Stomach (tissue), 9 donors: ENCODE data around the gene PRKN. TPM values are rescaled to one million over a fixed set of nuclear protein-coding genes. Genes with fewer than 3 reads are reported as not detected.

Experiments used
- DNase-seq, 2 donors: peaks; one replicate each; pipeline versions ENCODE4 v3.0.0 to v3.0.0-alpha.2; 2013 to 2019
- H3K27ac ChIP-seq, 5 donors: fragments of 200-600 bp in 4 of 5; sonication (generic) in 4 of 5; one replicate each; pipeline ENCODE4 v1.5.1; 2013 to 2019; ENCODE audit warnings: mild to moderate bottlenecking in 1 of 5, moderate library complexity in 1 of 5
- H3K27me3 ChIP-seq, 3 donors: fragments of 200-600 bp; sonication (generic); one replicate each; pipeline ENCODE4 v1.5.1; 2017 to 2019; ENCODE audit warnings: mixed run types in 1 of 3
- H3K36me3 ChIP-seq, 4 donors: fragments of 200-600 bp; sonication (generic); 1 replicate in 3 of 4; 2 replicates in 1 of 4; pipeline ENCODE4 v1.5.1; 2016 to 2019
- H3K4me1 ChIP-seq, 4 donors: fragments of 200-600 bp; sonication (generic); one replicate each; pipeline ENCODE4 v1.5.1; 2016 to 2019
- H3K4me3 ChIP-seq, 4 donors: fragments of 200-600 bp; sonication (generic) in 3 of 4; one replicate each; pipeline ENCODE4 v1.5.1; 2016 to 2019; ENCODE audit warnings: mild to moderate bottlenecking in 1 of 4
- H3K9me3 ChIP-seq, 4 donors: fragments of 200-600 bp; sonication (generic); one replicate each; pipeline ENCODE4 v1.5.1; 2016 to 2019
- CTCF ChIP-seq, 7 experiments: fragments of 450-650 bp in 4 of 7; fragments of 200-600 bp in 3 of 7; sonication (generic) in 3 of 7; IDR thresholded peaks; one replicate each; pipeline ENCODE4 v1.5.1; 2016 to 2019; ENCODE audit warnings: antibody characterized with exemption in 7 of 7, control low read depth in 2 of 7, mild to moderate bottlenecking in 1 of 7
- EP300 ChIP-seq: sonication (generic); formaldehyde crosslinking; IDR thresholded peaks from one replicate; pipeline ENCODE4 v1.6.1; 2017; ENCODE audit warnings: antibody characterized with exemption
- POLR2A ChIP-seq, 4 donors: fragments of 450-650 bp; IDR thresholded peaks; one replicate each; pipeline ENCODE4 v1.6.1; 2016; ENCODE audit warnings: antibody characterized with exemption in 4 of 4, control low read depth in 2 of 4, mild to moderate bottlenecking in 1 of 4, moderate library complexity in 1 of 4
- POLR2AphosphoS5 ChIP-seq, 3 donors: sonication (generic); formaldehyde crosslinking; IDR thresholded peaks; one replicate each; pipeline ENCODE4 v1.6.1; 2016; ENCODE audit warnings: antibody characterized with exemption in 3 of 3
- WGBS, 5 donors: extraction: QIAGEN DNeasy Blood & Tissue Kit in 3 of 5; methylation state at CpG; one replicate each; pipeline versions ENCODE4 v1.1.5 to v1.1.7; 2013 to 2018; 5-methylcytosine and 5-hydroxymethylcytosine counted together
- intact Hi-C: fragments of 100-400 bp; cut with DNase I; formaldehyde crosslinking; loops from one replicate; pipeline ENCODE4 v1.15.1; 2023; ENCODE audit warnings: low total_unique reads
- polyA plus RNA-seq, 3 donors: library from polyadenylated mRNA; stranded (reverse); fragments of 200-250 nt; gene quantifications; one replicate each; pipeline ENCODE4 v1.2.3, GENCODE V29; 2013
- total RNA-seq, 5 donors: library from RNA; depleted of rRNA; stranded (reverse); fragments of >200 nt; gene quantifications; one replicate each; pipeline versions ENCODE4 v1.1.0 to v1.2.3, GENCODE V29; 2014 to 2016
- donor health status: healthy with polysubstance abuse.
- donor health status: Bipolar disorder and iron deficiency.
- donor health status: healthy.

The PRKN gene
- total and polyA plus RNA-seq, 8 donors = 0.68 to 19.8 (median 9.5) TPM

GRCh38 chr6:162345051-162345511 lies 382.5 kb downstream of the PRKN start:
- Histone ChIP-seq H3K9me3 (no peaks in the 10 kb centered on the region), H3K4me3 (no peak overlapping the region), H3K36me3 (no peaks in the 10 kb centered on the region), H3K4me1 (peaks cover 0 to 41% (median 19%) of the 10 kb centered on the region in 4 donors), H3K27me3 (no peaks in the 10 kb centered on the region), H3K27ac (no peak overlapping the region)
- no peak for TF ChIP-seq CTCF (IDR thresholded peaks at IDR 0.05)
- no peak for TF ChIP-seq POLR2AphosphoS5 (IDR thresholded peaks at IDR 0.05)
- TF ChIP-seq POLR2A (IDR thresholded peaks at IDR 0.05) = no peak
- TF ChIP-seq EP300 = no peak
- intact Hi-C loops = no loop called here
- WGBS, 5 donors = 28 to 59% (median 48%) methylated on average over 4 of the region's 4 CpGs
- DNase-seq = no peak

DNA sequence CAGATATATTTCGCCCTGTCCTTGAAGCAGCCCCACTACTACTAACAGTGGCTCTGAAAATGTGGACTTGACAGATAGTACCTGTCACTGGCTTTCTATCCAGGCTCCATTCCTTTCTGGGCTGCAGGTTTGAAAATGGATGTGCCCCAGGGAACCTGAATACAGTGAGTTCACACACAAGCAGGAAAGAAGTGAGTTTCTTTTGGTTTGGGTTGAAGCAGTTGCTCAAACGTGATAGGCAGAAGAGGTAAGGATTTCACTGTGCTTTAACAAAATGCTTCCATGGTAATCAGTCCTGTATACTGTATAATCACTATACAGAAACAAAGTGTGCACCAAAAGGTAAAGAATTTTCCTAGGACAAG lies 382.9 kb downstream of the PRKN start:
- no peaks in the 10 kb centered on the region for H3K36me3 ChIP-seq
- intact Hi-C loops = no loop called here
- H3K4me1 ChIP-seq = peaks cover 0 to 41% (median 19%) of the 10 kb centered on the region in 4 donors
- no peak for TF ChIP-seq CTCF (IDR thresholded peaks at IDR 0.05)
- no peak for TF ChIP-seq POLR2A (IDR thresholded peaks at IDR 0.05)
- no peak for TF ChIP-seq POLR2AphosphoS5 (IDR thresholded peaks at IDR 0.05)
- no peak for TF ChIP-seq EP300
- DNase-seq = no peak
- H3K27ac ChIP-seq = no peak overlapping the region
- no peaks in the 10 kb centered on the region for H3K27me3 ChIP-seq
- H3K4me3 ChIP-seq = no peak overlapping the region
- WGBS, 5 donors = 56 to 77% (median 66%) methylated on average over 2 of the region's 2 CpGs
- H3K9me3 ChIP-seq = no peaks in the 10 kb centered on the region

DNA sequence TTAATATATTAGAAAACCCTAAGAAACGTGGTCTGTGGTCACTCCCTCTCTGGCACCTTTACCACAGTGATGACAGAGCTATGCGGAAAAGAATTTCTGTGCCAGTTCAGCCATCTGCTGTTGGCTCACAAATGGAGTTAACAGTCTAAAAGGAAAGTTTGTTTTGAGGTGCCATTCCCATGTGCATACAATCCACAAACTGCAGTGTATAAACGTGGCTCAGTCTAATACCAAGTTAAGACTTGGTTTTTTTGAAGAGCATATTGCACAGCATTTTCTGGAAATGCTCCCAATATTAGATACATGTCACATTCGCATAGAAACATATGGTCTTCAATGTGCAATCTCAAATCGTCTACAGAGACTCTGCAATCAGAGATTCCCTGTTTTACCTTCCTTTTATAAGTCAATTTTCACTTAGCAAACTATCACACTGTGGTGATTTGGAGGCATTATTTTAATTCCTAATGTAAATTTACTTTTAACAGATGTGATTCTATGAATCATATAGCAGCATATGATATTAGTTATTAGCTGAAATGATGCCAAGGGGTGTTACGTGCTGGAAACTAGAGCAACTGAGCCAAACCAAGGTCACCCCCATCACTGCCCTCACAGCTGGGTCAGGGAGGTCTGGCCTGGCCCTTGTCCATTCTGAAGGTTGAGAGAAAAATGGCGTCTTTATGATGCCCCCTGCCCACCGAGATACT lies 383.5 kb downstream of the PRKN start:
- Histone ChIP-seq H3K9me3 (no peaks in the 10 kb centered on the region), H3K36me3 (no peaks in the 10 kb centered on the region), H3K27me3 (no peaks in the 10 kb centered on the region), H3K27ac (no peak overlapping the region), H3K4me3 (no peak overlapping the region), H3K4me1 (peaks cover 0 to 41% (median 19%) of the 10 kb centered on the region in 4 donors)
- peak in 1 of 2 donors; percentile 14 for DNase-seq
- TF ChIP-seq POLR2A (IDR thresholded peaks at IDR 0.05) (no peak), EP300 (no peak), CTCF (IDR thresholded peaks at IDR 0.05) (no peak), POLR2AphosphoS5 (IDR thresholded peaks at IDR 0.05) (no peak)
- WGBS, 5 donors = 40 to 54% (median 46%) methylated on average over 8 of the region's 8 CpGs
- intact Hi-C loops = no loop called here

DNA sequence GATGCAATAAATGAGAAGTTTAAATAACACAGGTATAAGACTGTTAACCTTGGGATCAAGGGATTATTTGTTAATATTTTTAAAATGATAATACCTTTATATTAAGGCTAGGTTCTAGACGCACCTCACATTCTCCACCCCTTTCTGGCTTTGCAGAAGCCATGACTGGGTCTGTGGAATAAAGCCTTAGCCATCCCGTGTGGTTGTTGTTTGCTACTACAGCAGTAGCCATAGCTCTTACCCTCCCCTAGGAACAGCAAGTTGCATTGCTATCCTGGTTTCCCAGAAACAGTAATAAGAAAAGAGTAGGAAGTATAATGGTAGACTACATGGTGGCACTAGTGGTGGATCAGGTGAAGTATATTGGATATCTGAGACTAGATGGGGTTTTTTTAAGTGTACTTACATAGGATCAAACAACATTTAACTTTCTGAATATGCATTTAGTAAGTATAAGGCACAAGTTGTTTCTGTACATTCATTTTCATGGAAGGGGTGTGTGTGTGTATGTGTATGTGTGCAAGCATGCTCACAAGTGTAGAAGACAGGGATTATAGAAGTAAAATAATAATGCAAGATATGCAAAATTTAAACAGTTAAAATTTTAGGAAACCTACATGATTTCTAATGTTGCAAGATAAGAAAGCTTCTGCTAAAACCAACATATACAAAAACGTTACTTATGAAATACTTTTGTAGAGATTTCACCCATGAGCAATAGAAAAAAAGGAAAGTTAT lies 384.2 kb downstream of the PRKN start:
- H3K9me3 ChIP-seq = no peaks in the 10 kb centered on the region
- H3K4me1 ChIP-seq = peaks cover 0 to 41% (median 19%) of the 10 kb centered on the region in 4 donors
- no peaks in the 10 kb centered on the region for H3K27me3 ChIP-seq
- DNase-seq = no peak
- WGBS, 5 donors = 27 to 45% (median 31%) methylated on average over 3 of the region's 3 CpGs
- intact Hi-C loops = no loop called here
- no peaks in the 10 kb centered on the region for H3K36me3 ChIP-seq
- H3K27ac ChIP-seq = no peak overlapping the region
- H3K4me3 ChIP-seq = no peak overlapping the region
- no peak for TF ChIP-seq POLR2AphosphoS5 (IDR thresholded peaks at IDR 0.05)
- no peak for TF ChIP-seq POLR2A (IDR thresholded peaks at IDR 0.05)
- no peak for TF ChIP-seq CTCF (IDR thresholded peaks at IDR 0.05)
- no peak for TF ChIP-seq EP300
